Effector memory CD4-positive, alpha-beta T cell (primary cell): ENCODE measurements around the gene OR10S1.

ENCODE experiments used
- DNase-seq, 3 donors: peaks; one replicate each; pipeline ENCODE4 v3.0.0-alpha.2; 2020
- H3K27ac ChIP-seq: 2 replicates; pipeline ENCODE4 v1.7.0; 2013; ENCODE audit warnings: mild to moderate bottlenecking, low read length, moderate library complexity; ENCODE audit not compliant: insufficient read depth, poor library complexity, severe bottlenecking
- H3K27me3 ChIP-seq: replicated peaks from 2 replicates; pipeline ENCODE4 v1.7.0; 2013; ENCODE audit warnings: mild to moderate bottlenecking, low read length; ENCODE audit not compliant: insufficient read depth, control insufficient read depth, poor library complexity, severe bottlenecking
- H3K36me3 ChIP-seq: 2 replicates; pipeline ENCODE4 v1.7.0; 2013; ENCODE audit warnings: mild to moderate bottlenecking, low read length, moderate library complexity; ENCODE audit not compliant: control insufficient read depth, insufficient read depth
- H3K4me1 ChIP-seq: 2 replicates; pipeline ENCODE4 v1.7.0; 2013; ENCODE audit warnings: low read length, mild to moderate bottlenecking; ENCODE audit not compliant: control insufficient read depth, insufficient read depth, poor library complexity, severe bottlenecking
- H3K4me3 ChIP-seq: 2 replicates; pipeline ENCODE4 v1.7.0; 2013; ENCODE audit warnings: low read length, low read depth, mild to moderate bottlenecking; ENCODE audit not compliant: insufficient read depth, poor library complexity, severe bottlenecking
- H3K9me3 ChIP-seq: 2 replicates; pipeline ENCODE4 v1.7.0; 2013; ENCODE audit warnings: mild to moderate bottlenecking, low read length, moderate library complexity; ENCODE audit not compliant: control insufficient read depth

Gene OR10S1

GRCh38 chr11:123945132-123945531 lies 32.4 kb downstream of the OR10S1 start:
- H3K36me3 ChIP-seq, result no peaks in the 10 kb centered on the region
- no peaks in the 10 kb centered on the region for H3K27me3 ChIP-seq
- H3K27ac ChIP-seq, result no peak overlapping the region
- no peaks in the 10 kb centered on the region for H3K4me1 ChIP-seq
- no peaks in the 10 kb centered on the region for H3K9me3 ChIP-seq
- H3K4me3 ChIP-seq, result no peak overlapping the region
- no peak for DNase-seq

GRCh38 chr11:123943738-123944137 lies 33.8 kb downstream of the OR10S1 start, which contains the start of gene OR6T1:
TSS of gene OR6T1 (minus strand) at chr11:123943838. CDS start at chr11:123943838, 0 bp downstream.
- Histone ChIP-seq H3K9me3 (no peaks in the 10 kb centered on the region), H3K27me3 (no peaks in the 10 kb centered on the region), H3K4me3 (no peak within 1 kb of the TSS), H3K27ac (no peak within 1 kb of the TSS), H3K4me1 (no peaks in the 10 kb centered on the region), H3K36me3 (no peaks in the 10 kb centered on the region)
- DNase-seq, result no peak

GRCh38 chr11:123942413-123942812 lies 35.2 kb downstream of the OR10S1 start:
- no peaks in the 10 kb centered on the region for H3K4me1 ChIP-seq
- no peak overlapping the region for H3K4me3 ChIP-seq
- DNase-seq, result no peak
- H3K27me3 ChIP-seq, result no peaks in the 10 kb centered on the region
- no peaks in the 10 kb centered on the region for H3K9me3 ChIP-seq
- H3K36me3 ChIP-seq, result no peaks in the 10 kb centered on the region
- H3K27ac ChIP-seq, result no peak overlapping the region

GRCh38 chr11:123939317-123939716 lies 38.3 kb downstream of the OR10S1 start, which contains the start of gene OR4D5:
TSS of gene OR4D5 (plus strand) at chr11:123939617. CDS start at chr11:123939617, 0 bp downstream.
- no peak within 1 kb of the TSS for H3K4me3 ChIP-seq
- no peak within 1 kb of the TSS for H3K27ac ChIP-seq
- no peaks in the 10 kb centered on the region for H3K27me3 ChIP-seq
- no peaks in the 10 kb centered on the region for H3K36me3 ChIP-seq
- no peak for DNase-seq
- no peaks in the 10 kb centered on the region for H3K9me3 ChIP-seq
- no peaks in the 10 kb centered on the region for H3K4me1 ChIP-seq
